HCT116 (cell line): ENCODE data around the gene RFTN1. TPM values are rescaled to one million over a fixed set of nuclear protein-coding genes. Genes with fewer than 3 reads are reported as not detected.

Source experiments
- ATAC-seq: fragments of 200-7000 bp; cut with Tn5 transposase; 2 replicates; pipeline ENCODE4 v1.9.1; 2020; ENCODE audit warnings: mild to moderate bottlenecking, moderate library complexity
- BruUV-seq: library from RNA; stranded (reverse); fragments of 400-500 nt; replicated peaks from 2 replicates; lab custom pipeline; 2021; lab: Mats Ljungman, UMichigan
- CTCF ChIA-PET: fragments of 300-600 bp; sonication (Branson Sonifier 250); formaldehyde crosslinking; loops from one replicate; lab custom pipeline; 2021; ENCODE audit warnings: antibody characterized with exemption; lab: Charles Lee
- POLR2A ChIA-PET: fragments of 300-600, 350-600 bp; sonication (Branson Sonifier 250); formaldehyde crosslinking; loops from one replicate; lab custom pipeline; 2021; ENCODE audit warnings: antibody characterized with exemption; lab: Charles Lee
- RAD21 ChIA-PET, 2 experiments: fragments of 300-600 bp; sonication (Branson Sonifier 250); formaldehyde crosslinking; loops; one replicate each; lab custom pipeline; 2023; ENCODE audit warnings: low total read pairs in 2 of 2; ENCODE audit not compliant: uncharacterized antibody in 2 of 2, unreplicated experiment in 2 of 2, low non-redundant PET in 1 of 2; lab: Charles Lee
- DNase-seq: peaks from one replicate; pipeline ENCODE4 v3.0.0-alpha.2; 2010; ENCODE audit warnings: low read depth, low spot score
- H2AFZ ChIP-seq: fragments of 200-600 bp; shearing (Covaris generic), sonication (generic); 2 replicates; pipeline ENCODE4 v1.6.1; 2017; ENCODE audit warnings: low read depth, mixed run types, mixed read lengths, antibody characterized with exemption, low read length; ENCODE audit not compliant: poor library complexity, severe bottlenecking
- H3K27ac ChIP-seq: 2 replicates; pipeline ENCODE4 v1.5.1; 2012; ENCODE audit warnings: low read depth, low read length
- H3K27me3 ChIP-seq: fragments of 200-600 bp; sonication (generic); 2 replicates; pipeline ENCODE4 v1.6.1; 2016; ENCODE audit warnings: mixed run types, low read length, mixed read lengths; ENCODE audit not compliant: insufficient read depth
- H3K36me3 ChIP-seq, 2 experiments: fragments of 200-500 bp in 1 of 2; fragments of 200-600 bp in 1 of 2; sonication (Bioruptor generic) in 1 of 2; sonication (generic) in 1 of 2; 2 replicates each; pipeline versions ENCODE4 v1.5.1 to v1.6.1; 2014 to 2016; ENCODE audit warnings: low read length in 2 of 2, inconsistent platforms in 1 of 2, mixed read lengths in 1 of 2, mixed run types in 1 of 2; ENCODE audit not compliant: insufficient read depth in 2 of 2, control insufficient read depth in 1 of 2
- H3K4me1 ChIP-seq, 2 experiments: fragments of 200-600 bp in 1 of 2; sonication (generic) in 1 of 2; 2 replicates each; pipeline versions ENCODE4 v1.5.1 to v1.6.1; 2012 to 2017; ENCODE audit warnings: low read length in 2 of 2, inconsistent platforms in 1 of 2, mild to moderate bottlenecking in 1 of 2, mixed read lengths in 1 of 2, mixed run types in 1 of 2, moderate library complexity in 1 of 2; ENCODE audit not compliant: insufficient read depth in 2 of 2, control insufficient read depth in 1 of 2
- H3K4me2 ChIP-seq: fragments of 200-600 bp; sonication (generic); 2 replicates; pipeline ENCODE4 v1.6.1; 2017; ENCODE audit warnings: mixed run types, low read length, mixed read lengths
- H3K4me3 ChIP-seq, 2 experiments: fragments of 200-600 bp in 1 of 2; sonication (generic) in 1 of 2; replicated peaks in 1 of 2; 2 replicates each; pipeline ENCODE4 v1.5.1; 2011 to 2016; ENCODE audit warnings: low read length in 2 of 2, control low read depth in 1 of 2, low read depth in 1 of 2, mild to moderate bottlenecking in 1 of 2, mixed read lengths in 1 of 2, mixed run types in 1 of 2
- H3K79me2 ChIP-seq: fragments of 200-600 bp; sonication (generic); 2 replicates; pipeline ENCODE4 v1.6.1; 2017; ENCODE audit warnings: mild to moderate bottlenecking, mixed run types, low read length, moderate library complexity, mixed read lengths; ENCODE audit not compliant: insufficient read depth
- H3K9ac ChIP-seq: fragments of 200-600 bp; sonication (generic); 2 replicates; pipeline ENCODE4 v1.6.1; 2016; ENCODE audit warnings: low read length, mixed read lengths
- H3K9me2 ChIP-seq: fragments of 200-600 bp; sonication (generic), shearing (Covaris generic); 2 replicates; pipeline ENCODE4 v1.6.1; 2017; ENCODE audit warnings: mixed run types, mild to moderate bottlenecking, moderate library complexity; ENCODE audit not compliant: insufficient read depth
- H3K9me3 ChIP-seq, 2 experiments: fragments of 200-500 bp in 1 of 2; fragments of 200-600 bp in 1 of 2; sonication (Bioruptor generic) in 1 of 2; sonication (generic) in 1 of 2; 2 replicates each; pipeline ENCODE4 v1.6.1; 2014 to 2017; ENCODE audit warnings: low read length in 2 of 2, mixed read lengths in 2 of 2, inconsistent platforms in 1 of 2, low read depth in 1 of 2, mild to moderate bottlenecking in 1 of 2, mixed run types in 1 of 2, moderate library complexity in 1 of 2; ENCODE audit not compliant: control insufficient read depth in 1 of 2, insufficient read depth in 1 of 2
- H4K20me1 ChIP-seq: fragments of 200-600 bp; sonication (generic), shearing (Covaris generic); 2 replicates; pipeline ENCODE4 v1.6.1; 2017; ENCODE audit warnings: mixed run types, mild to moderate bottlenecking, moderate library complexity; ENCODE audit not compliant: insufficient read depth
- CBX3 ChIP-seq: IDR thresholded peaks from 2 replicates; pipeline ENCODE4 v1.6.1; 2012; ENCODE audit warnings: low read depth
- JUND ChIP-seq: IDR thresholded peaks from 2 replicates; pipeline ENCODE4 v1.6.1; 2012
- RAD21 ChIP-seq: IDR thresholded peaks from 2 replicates; pipeline ENCODE4 v1.6.1; 2012; ENCODE audit warnings: low read depth, mild to moderate bottlenecking
- REST ChIP-seq: IDR thresholded peaks from 2 replicates; pipeline ENCODE4 v1.6.1; 2012; ENCODE audit warnings: low read depth
- SP1 ChIP-seq: IDR thresholded peaks from 2 replicates; pipeline ENCODE4 v1.6.1; 2012; ENCODE audit warnings: low read depth
- SRF ChIP-seq: IDR thresholded peaks from 2 replicates; pipeline ENCODE4 v1.6.1; 2012; ENCODE audit warnings: low read depth
- TCF7L2 ChIP-seq: IDR thresholded peaks from 2 replicates; pipeline ENCODE4 v1.7.0; 2011; ENCODE audit warnings: borderline replicate concordance, inconsistent platforms; ENCODE audit not compliant: insufficient read depth, insufficient read length; ENCODE audit errors: extremely low read depth
- ZBTB33 ChIP-seq: IDR thresholded peaks from 2 replicates; pipeline ENCODE4 v1.6.1; 2011; ENCODE audit warnings: mild to moderate bottlenecking, low read length, moderate library complexity; ENCODE audit not compliant: insufficient replicate concordance; ENCODE audit errors: extremely low read depth
- intact Hi-C: fragments of 100-400 bp; cut with micrococcal nuclease; formaldehyde crosslinking; loops from 2 replicates; pipeline ENCODE4 v1.10.0; 2022
- total RNA-seq: library from RNA; stranded (reverse); gene quantifications from one replicate; pipeline ENCODE4 v1.2.1, GENCODE V29; 2021; ENCODE audit not compliant: unreplicated experiment

RFTN1 gene
- total RNA-seq, 1 experiment from 2014 or later, result 3.9 TPM

GRCh38 chr3:16441371-16441875 lies 72.1 kb downstream of the RFTN1 start:
- ATAC-seq (no peak), DNase-seq (no peak)
- no peaks in the 10 kb centered on the region for H3K9me2 ChIP-seq
- no peaks in the 10 kb centered on the region for H3K36me3 ChIP-seq
- no peaks in the 10 kb centered on the region for H3K79me2 ChIP-seq
- no peak overlapping the region for H2AFZ ChIP-seq
- BruUV-seq, result no TSS peak
- H3K4me2 ChIP-seq, result no peak overlapping the region
- H4K20me1 ChIP-seq, result no peaks in the 10 kb centered on the region
- no peak for TF ChIP-seq JUND
- no peak for TF ChIP-seq SRF
- TF ChIP-seq SP1, result no peak
- intact Hi-C loops, result no loop called here
- no peaks in the 10 kb centered on the region for H3K4me1 ChIP-seq
- POLR2A ChIA-PET, result no interaction called here
- H3K9ac ChIP-seq, result no peak overlapping the region
- H3K9me3 ChIP-seq, result no peaks in the 10 kb centered on the region
- RAD21 ChIA-PET, result no interaction called here
- no peaks in the 10 kb centered on the region for H3K27me3 ChIP-seq
- H3K27ac ChIP-seq, result no peak overlapping the region
- CTCF ChIA-PET, result no interaction called here
- no peak overlapping the region for H3K4me3 ChIP-seq

GRCh38 chr3:16439848-16440708 lies 73.4 kb downstream of the RFTN1 start:
- intact Hi-C loops, result no loop called here
- Histone ChIP-seq H3K9me3 (no peaks in the 10 kb centered on the region), H3K36me3 (no peaks in the 10 kb centered on the region), H3K4me2 (no peak overlapping the region), H3K4me1 (no peaks in the 10 kb centered on the region), H3K27me3 (no peaks in the 10 kb centered on the region), H2AFZ (no peak overlapping the region), H4K20me1 (no peaks in the 10 kb centered on the region), H3K27ac (no peak overlapping the region), H3K9me2 (no peaks in the 10 kb centered on the region), H3K4me3 (no peak overlapping the region), H3K9ac (no peak overlapping the region), H3K79me2 (no peaks in the 10 kb centered on the region)
- DNase-seq (no peak), ATAC-seq (no peak)
- ChIA-PET CTCF (no interaction called here), RAD21 (no interaction called here), POLR2A (no interaction called here)
- BruUV-seq, result no TSS peak
- TF ChIP-seq TCF7L2 (no peak), CBX3 (no peak), ZBTB33 (no peak), REST (no peak), RAD21 (no peak)
